ENCODE measurements around the gene ZNF629.

- TF ChIP-seq CTCF (IDR thresholded peaks at IDR 0.05 in 8 of 11, conservative IDR thresholded peaks at IDR 0.05 in 3 of 11): no peak
- no peak for TF ChIP-seq POLR2A (IDR thresholded peaks at IDR 0.05)
- TF ChIP-seq POLR2AphosphoS5 (IDR thresholded peaks at IDR 0.05): no peak
These were observed 10.8 kb upstream of the ZNF629 start for GRCh38 chr16:30797670-30798309.
